Measurements from ENCODE around the gene EDEM1. TPM values are rescaled to one million over a fixed set of nuclear protein-coding genes. Genes with fewer than 3 reads are reported as not detected.
"Not testable (repeated sequence)": the region's sequence is repeated elsewhere in the genome, so short reads cannot be mapped to it uniquely, and the experiment has no call there.

EDEM1 gene
- polyA plus RNA-seq, 1 experiment, result 42.5 TPM

GRCh38 chr3:5169807-5170206 lies 17.7 kb upstream of the EDEM1 start:
- POLR2A ChIA-PET, result no interaction called here
- no peak for DNase-seq (ENCODE audit: low read depth, low spot score)
- Histone ChIP-seq H3K9me3 (ENCODE audit: control insufficient read depth, insufficient read depth, low read length) (no peaks in the 10 kb centered on the region), H3K27ac (ENCODE audit: low read depth, low read length) (no peak overlapping the region), H3K4me3 (ENCODE audit: low read depth, low read length) (no peak overlapping the region), H3K27me3 (ENCODE audit: control insufficient read depth, insufficient read depth, low read length) (no peaks in the 10 kb centered on the region)
- no peak for TF ChIP-seq CTCF (IDR thresholded peaks at IDR 0.05; ENCODE audit: low read depth, low read length)
- CTCF ChIA-PET, result no interaction called here

GRCh38 chr3:5170975-5171374 lies 16.5 kb upstream of the EDEM1 start:
- ChIA-PET POLR2A (no interaction called here), CTCF (no interaction called here)
- TF ChIP-seq CTCF (IDR thresholded peaks at IDR 0.05; ENCODE audit: low read depth, low read length), result no peak
- DNase-seq (ENCODE audit: low read depth, low spot score), result no peak
- no peaks in the 10 kb centered on the region for H3K9me3 ChIP-seq (ENCODE audit: control insufficient read depth, insufficient read depth, low read length)
- no peak overlapping the region for H3K4me3 ChIP-seq (ENCODE audit: low read depth, low read length)
- H3K27ac ChIP-seq (ENCODE audit: low read depth, low read length), result no peak overlapping the region
- H3K27me3 ChIP-seq (ENCODE audit: control insufficient read depth, insufficient read depth, low read length), result no peaks in the 10 kb centered on the region

- no peaks in the 10 kb centered on the region for H3K27me3 ChIP-seq (ENCODE audit: control insufficient read depth, insufficient read depth, low read length)
- H3K27ac ChIP-seq (ENCODE audit: low read depth, low read length), result no peak overlapping the region
- DNase-seq (ENCODE audit: low read depth, low spot score), result no peak
- no peak for TF ChIP-seq CTCF (IDR thresholded peaks at IDR 0.05; ENCODE audit: low read depth, low read length)
- H3K9me3 ChIP-seq (ENCODE audit: control insufficient read depth, insufficient read depth, low read length), result no peaks in the 10 kb centered on the region
- CTCF ChIA-PET, result no interaction called here
- no peak overlapping the region for H3K4me3 ChIP-seq (ENCODE audit: low read depth, low read length)
- POLR2A ChIA-PET, result no interaction called here
Measured at GRCh38 chr3:5172018-5172417, 15.5 kb upstream of the EDEM1 start.

- DNase-seq (ENCODE audit: low read depth, low spot score); H3K27ac ChIP-seq (ENCODE audit: low read depth, low read length); H3K4me3 ChIP-seq (ENCODE audit: low read depth, low read length); POLR2A ChIA-PET; H3K27me3 ChIP-seq (ENCODE audit: control insufficient read depth, insufficient read depth, low read length); CTCF ChIA-PET; H3K9me3 ChIP-seq (ENCODE audit: control insufficient read depth, insufficient read depth, low read length): not testable (repeated sequence)
Measured at GRCh38 chr3:5179036-5179435, 8.5 kb upstream of the EDEM1 start.

- POLR2A ChIA-PET, result no interaction called here
Measured at GRCh38 chr3:5181469-5182141, 5.9 kb upstream of the EDEM1 start.

GRCh38 chr3:5183714-5184113 lies 3.8 kb upstream of the EDEM1 start:
- POLR2A ChIA-PET; H3K27ac ChIP-seq (ENCODE audit: low read depth, low read length); H3K27me3 ChIP-seq (ENCODE audit: control insufficient read depth, insufficient read depth, low read length); CTCF ChIA-PET; H3K4me3 ChIP-seq (ENCODE audit: low read depth, low read length); H3K9me3 ChIP-seq (ENCODE audit: control insufficient read depth, insufficient read depth, low read length); DNase-seq (ENCODE audit: low read depth, low spot score): not testable (repeated sequence)

More at GRCh38 chr3:5181469-5182141, 5.9 kb upstream of the EDEM1 start:
- no peak for TF ChIP-seq CTCF (IDR thresholded peaks at IDR 0.05; ENCODE audit: low read depth, low read length)
- no peak overlapping the region for H3K4me3 ChIP-seq (ENCODE audit: low read depth, low read length)
- H3K27me3 ChIP-seq (ENCODE audit: control insufficient read depth, insufficient read depth, low read length), result no peaks in the 10 kb centered on the region
- no peak for DNase-seq (ENCODE audit: low read depth, low spot score)
- no peak overlapping the region for H3K27ac ChIP-seq (ENCODE audit: low read depth, low read length)
- CTCF ChIA-PET, result no interaction called here
- no peaks in the 10 kb centered on the region for H3K9me3 ChIP-seq (ENCODE audit: control insufficient read depth, insufficient read depth, low read length)

Measured in AG04450 (cell line).